Measurements from ENCODE around the gene ARHGAP40.

Gene ARHGAP40

GRCh38 chr20:38652995-38653394, 51.4 kb downstream of the ARHGAP40 start:
- DNase-seq = no peak

DNA sequence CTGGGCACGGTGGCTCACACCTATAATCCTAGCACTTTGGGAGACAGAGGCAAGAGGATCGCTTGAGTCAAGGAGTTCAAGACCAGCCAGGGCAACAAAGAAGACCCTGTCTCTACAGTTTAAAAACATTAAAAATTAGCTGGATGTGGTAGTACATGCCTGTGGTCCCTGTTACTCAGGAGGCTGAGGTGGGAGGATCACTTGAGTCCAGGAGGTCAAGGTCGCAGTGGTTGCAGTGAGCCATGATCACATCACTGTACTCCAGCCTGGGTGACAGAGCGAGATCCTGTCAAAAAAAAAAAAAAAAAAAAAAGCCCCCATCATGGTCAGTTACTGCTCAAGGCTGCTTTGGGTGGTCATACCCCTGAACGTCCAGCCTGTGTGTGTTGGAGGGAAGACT, 55.8 kb downstream of the ARHGAP40 start:
- no peak for DNase-seq

DNA sequence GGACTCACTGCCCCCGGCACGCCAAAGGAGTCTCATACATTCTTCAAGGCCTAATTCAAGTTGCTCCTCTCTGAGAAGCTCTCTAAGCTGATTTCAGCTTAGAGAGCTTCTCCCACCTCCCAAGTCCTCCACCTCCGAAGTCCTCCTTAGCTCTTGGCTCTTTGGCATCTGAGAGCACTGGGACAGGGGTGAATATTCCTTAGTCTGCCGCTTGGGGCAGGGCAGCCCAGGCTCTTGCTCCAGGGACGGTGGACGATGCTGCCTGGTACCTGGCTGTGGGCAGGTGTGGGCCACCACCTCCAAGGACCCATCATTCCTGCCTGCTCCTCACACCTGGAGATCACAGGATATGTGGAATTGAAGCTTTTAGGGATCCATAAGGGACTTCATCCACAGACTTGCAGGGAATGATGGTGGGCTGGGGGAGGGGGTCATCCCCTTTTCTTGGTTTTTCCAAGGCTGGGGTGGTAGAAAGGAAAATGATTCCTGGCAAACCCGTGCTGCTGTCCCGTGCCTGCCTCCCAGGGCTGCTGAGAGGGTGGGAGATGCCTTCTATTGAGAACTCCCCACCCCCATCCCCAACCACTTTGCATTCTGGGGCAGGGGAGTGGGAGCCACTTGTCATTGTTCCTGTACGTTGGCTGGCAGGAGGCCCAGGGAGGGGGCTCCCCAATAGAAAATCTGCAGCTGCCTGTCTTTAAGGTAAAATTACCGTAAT, 57.4 kb downstream of the ARHGAP40 start:
- peak; percentile 24 to 33 for DNase-seq

DNA sequence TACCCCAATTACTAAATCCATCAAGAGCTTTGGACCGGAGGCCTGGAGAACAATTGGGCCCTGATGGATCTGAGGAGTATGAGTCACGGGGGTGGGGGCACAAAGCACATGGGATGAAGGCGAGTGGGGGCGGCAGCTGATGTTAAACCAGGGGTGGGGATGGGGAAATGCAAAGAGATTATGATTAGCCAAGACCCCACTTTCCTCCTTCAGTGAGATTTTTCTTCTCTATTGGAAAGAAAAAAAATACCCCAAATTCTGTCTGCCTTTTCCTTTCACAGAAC, 57.9 kb downstream of the ARHGAP40 start:
- no peak for DNase-seq

- DNase-seq = no peak
Measured at GRCh38 chr20:38660429-38660828, 58.8 kb downstream of the ARHGAP40 start.

DNA sequence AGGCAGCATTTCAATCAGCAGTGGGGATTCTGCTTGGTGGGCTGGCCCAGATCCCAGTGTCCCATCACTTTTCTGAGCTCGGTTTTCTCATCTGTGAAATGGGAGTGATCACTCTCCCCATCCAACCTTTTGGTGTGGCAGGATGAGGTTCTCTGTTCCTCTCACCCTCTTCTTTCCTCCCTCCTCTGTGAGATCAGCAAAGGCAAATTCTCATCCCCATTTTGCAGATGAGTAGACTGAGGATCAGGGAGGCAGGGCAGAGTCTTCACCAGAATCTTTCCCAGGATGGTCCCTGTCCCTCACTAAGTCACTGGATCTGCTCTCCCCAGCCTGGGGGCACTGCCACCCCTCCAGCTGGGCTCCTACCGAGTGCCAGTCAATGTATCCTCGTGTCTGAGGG, 62.1 kb downstream of the ARHGAP40 start:
- no peak for DNase-seq

- DNase-seq = no peak
Measured at GRCh38 chr20:38664284-38664683, 62.7 kb downstream of the ARHGAP40 start.

DNA sequence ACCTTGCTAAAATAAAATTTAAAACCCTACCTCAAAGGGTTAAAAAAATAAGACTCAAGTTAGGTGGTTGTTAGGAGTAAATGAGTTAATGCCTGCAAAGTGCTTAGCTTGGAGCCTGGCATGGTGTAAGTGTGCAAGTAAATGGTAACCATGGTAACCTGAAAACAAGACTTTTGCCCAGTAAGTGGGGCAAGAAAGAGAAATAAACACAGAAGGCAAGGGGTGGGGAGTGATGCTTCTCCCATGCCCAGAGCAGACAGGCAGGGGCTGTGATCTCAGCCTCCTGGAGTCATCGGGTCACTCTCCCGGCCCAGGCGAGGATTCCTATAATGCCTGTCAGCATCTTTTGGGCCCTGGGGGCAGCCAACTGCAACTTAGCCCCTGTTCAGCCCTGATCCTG, 63.5 kb downstream of the ARHGAP40 start:
- DNase-seq = no peak

DNA sequence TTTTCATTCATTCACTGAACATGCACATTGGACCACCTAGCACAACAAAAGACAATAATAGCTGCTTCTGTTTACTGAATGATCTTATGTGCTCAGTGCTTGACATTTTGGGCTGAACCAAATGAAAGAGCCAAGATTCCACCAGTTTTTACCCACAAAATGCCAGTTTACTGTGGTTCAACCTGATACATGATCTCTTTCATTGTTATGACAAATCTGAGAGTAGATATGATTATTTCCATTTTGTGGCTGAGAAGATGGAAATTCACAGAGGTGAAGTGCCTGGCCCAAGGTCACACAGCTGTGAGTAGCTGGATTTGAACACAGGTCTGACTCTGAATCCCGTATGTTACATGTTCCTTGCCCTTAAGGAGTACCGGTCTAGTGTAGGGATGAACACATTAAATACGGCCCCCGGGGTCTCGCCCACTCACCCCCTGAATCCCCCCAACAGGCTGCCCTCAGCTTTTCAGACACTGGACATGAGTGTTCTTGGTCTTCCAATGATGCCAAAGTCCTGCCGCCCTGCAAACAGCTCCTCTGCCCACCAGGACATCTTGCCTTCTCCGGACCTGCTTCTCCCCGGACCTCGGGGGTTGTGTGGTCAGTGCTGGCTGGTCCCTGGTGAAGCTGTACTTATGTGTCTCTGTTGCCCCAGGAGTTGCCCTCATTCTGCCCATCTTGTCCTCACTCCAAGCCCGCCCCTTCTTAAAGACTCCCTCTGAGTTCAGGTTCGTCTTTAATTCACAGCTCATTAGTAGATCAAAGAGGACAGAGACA, 64.1 kb downstream of the ARHGAP40 start:
- DNase-seq = no peak

DNA sequence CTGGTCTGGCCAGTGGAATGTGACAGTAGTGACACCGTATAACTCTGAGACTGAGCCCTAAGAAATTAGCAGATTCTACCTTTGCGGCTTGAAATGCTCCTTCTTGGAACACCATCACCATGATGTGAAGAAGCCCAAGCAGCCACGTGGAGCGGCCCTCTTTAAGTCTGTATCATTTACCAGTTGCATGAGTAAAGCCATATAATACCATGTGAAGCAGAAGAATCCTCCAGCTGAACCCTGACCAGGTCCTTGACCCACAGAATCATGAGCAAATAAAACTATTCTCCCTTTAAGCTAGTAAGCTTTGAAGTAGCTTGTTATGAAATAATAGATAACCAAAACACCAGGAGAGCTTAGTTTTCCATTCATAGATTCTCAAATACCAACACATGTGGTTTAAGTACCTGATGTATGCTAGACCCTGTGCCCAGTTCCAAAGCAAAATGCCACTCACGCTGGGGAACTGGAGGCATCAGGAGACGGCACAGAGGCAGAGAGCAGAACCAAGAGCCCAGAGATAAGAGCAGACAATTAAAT, 65.9 kb downstream of the ARHGAP40 start:
- DNase-seq = no peak

- DNase-seq = no peak
Measured at GRCh38 chr20:38669688-38670087, 68.1 kb downstream of the ARHGAP40 start.

GRCh38 chr20:38670786-38671185, 69.2 kb downstream of the ARHGAP40 start:
- no peak for DNase-seq

- DNase-seq = no peak
Measured at GRCh38 chr20:38671186-38671585, 69.6 kb downstream of the ARHGAP40 start.

GRCh38 chr20:38671701-38672292, 70.2 kb downstream of the ARHGAP40 start:
- no peak for DNase-seq

GRCh38 chr20:38672504-38672903, 70.9 kb downstream of the ARHGAP40 start:
- DNase-seq = no peak

DNA sequence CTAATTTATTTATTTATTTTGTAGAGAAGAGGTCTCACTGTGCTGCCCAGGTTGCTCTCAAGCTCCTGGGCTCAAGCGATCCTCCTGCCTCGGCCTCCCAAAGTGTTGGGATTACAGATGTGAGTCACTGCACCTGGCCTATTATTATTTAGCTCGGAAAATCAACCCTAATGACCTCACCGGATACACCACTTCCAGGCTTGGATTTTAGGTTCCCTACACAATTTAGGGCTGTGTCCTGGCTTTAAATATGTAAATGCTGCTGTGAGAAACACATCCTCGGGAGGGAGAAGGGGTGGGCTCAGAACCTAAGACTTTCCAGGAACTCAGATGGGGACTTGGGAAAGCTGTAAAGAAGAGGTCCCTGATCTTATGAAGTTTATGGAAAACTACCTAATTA, 71.7 kb downstream of the ARHGAP40 start:
- DNase-seq = no peak

DNA sequence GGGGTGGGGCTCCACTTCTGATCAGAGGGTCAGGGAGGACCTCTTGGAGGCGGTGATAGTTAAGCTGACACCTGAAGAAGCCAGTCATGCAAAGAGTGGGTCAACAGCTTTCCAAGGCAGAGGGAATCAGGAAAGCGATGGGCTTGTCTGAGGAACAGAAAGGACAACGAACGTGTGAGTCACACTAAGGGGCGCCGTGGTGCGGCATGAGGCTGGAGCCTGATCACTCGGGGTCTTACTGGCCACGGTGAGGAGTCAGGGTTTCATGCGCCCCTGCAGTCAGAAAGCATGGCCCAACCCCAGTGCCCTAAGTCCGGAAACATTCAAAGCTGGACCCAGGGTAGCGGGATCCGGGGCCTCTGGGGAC, 72.1 kb downstream of the ARHGAP40 start:
- DNase-seq = no peak

GRCh38 chr20:38674092-38674764, 72.6 kb downstream of the ARHGAP40 start:
- DNase-seq = peak; percentile 58 to 60

- no peak for DNase-seq
Measured at GRCh38 chr20:38674765-38675133, 73.1 kb downstream of the ARHGAP40 start.

GRCh38 chr20:38676576-38676975, 75.0 kb downstream of the ARHGAP40 start:
- no peak for DNase-seq

DNA sequence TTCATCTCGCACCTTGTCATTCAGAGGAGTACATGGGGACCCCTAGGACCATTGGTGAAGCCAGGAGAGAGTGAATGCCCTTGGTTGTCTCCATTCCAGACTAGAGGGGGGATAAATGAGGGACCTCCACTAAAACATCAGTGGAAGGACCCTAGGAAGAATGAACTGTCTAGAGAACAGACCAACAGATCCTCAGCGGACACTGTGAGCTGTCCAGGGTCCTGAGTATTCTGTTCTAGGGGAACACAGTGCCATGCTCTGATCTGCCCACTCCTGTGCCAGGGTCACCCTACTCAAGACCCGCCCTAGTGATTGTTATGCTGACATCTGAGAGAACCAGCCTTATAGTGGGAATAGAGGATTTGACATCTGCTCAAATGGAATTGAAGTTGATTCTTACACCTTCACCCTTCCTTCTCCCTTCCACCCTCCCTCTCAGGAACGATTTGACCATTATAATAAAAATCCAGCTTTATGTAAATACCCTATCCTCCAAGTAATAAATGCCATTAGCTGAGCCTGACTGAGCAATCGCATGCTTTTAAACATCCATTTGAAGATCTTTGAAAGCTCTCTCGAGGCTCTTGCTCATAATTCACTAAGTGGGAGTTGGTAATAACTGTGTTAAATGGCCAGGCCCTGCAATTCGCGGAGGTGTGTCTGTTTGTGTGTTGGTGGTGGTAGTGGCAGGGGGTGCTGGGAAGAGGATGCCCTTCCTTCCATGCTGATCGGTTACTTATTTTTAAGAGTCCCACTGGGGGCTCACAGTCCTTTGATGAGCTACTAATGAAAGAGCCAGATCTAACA, 79.1 kb downstream of the ARHGAP40 start:
- DNase-seq = no peak

GRCh38 chr20:38685271-38685670, 83.7 kb downstream of the ARHGAP40 start:
- DNase-seq = no peak

Measured in activated CD4-positive, alpha-beta T cell treated with anti-CD3 and anti-CD28 coated beads for 4 hours (primary cell).